SK-N-MC (cell line): ENCODE data around the gene MICOS13.

Source experiments
- DNase-seq: peaks from one replicate; pipeline ENCODE4 v3.0.0-alpha.2; 2011; ENCODE audit warnings: low read depth, low spot score
- H3K27ac ChIP-seq: fragments of 200-600 bp; sonication (generic); 2 replicates; pipeline ENCODE4 v1.5.1; 2016; ENCODE audit warnings: mixed run types
- H3K36me3 ChIP-seq: fragments of 200-600 bp; sonication (generic); 2 replicates; pipeline ENCODE4 v1.6.1; 2017; ENCODE audit warnings: antibody characterized with exemption, low read length, mixed read lengths; ENCODE audit not compliant: insufficient read depth
- H3K4me3 ChIP-seq: fragments of 200-600 bp; sonication (generic); 2 replicates; pipeline ENCODE4 v1.5.1; 2016
- H3K9ac ChIP-seq: fragments of 200-600 bp; sonication (generic); 2 replicates; pipeline ENCODE4 v1.8.0; 2017; ENCODE audit warnings: mixed run types, mixed read lengths; ENCODE audit not compliant: insufficient read length
- H3K9me3 ChIP-seq: fragments of 200-600 bp; sonication (generic); 2 replicates; pipeline ENCODE4 v1.6.1; 2017; ENCODE audit warnings: low read depth, mild to moderate bottlenecking, antibody characterized with exemption, low read length, moderate library complexity, mixed read lengths
- EZH2 ChIP-seq: fragments of 200-600 bp; sonication (generic); IDR thresholded peaks from one replicate; pipeline ENCODE4 v1.6.1; 2017; ENCODE audit warnings: antibody characterized with exemption
- FOXP2 ChIP-seq: optimal IDR thresholded peaks from 2 replicates; pipeline ENCODE3; 2011; ENCODE audit warnings: mild to moderate bottlenecking, moderate library complexity; ENCODE audit not compliant: insufficient read depth; ENCODE audit errors: extremely low read length, control extremely low read depth
- POLR2AphosphoS5 ChIP-seq: IDR thresholded peaks from 2 replicates; pipeline ENCODE4 v1.6.1; 2012; ENCODE audit warnings: mild to moderate bottlenecking, low read depth, low read length, borderline replicate concordance

The MICOS13 gene

DNA sequence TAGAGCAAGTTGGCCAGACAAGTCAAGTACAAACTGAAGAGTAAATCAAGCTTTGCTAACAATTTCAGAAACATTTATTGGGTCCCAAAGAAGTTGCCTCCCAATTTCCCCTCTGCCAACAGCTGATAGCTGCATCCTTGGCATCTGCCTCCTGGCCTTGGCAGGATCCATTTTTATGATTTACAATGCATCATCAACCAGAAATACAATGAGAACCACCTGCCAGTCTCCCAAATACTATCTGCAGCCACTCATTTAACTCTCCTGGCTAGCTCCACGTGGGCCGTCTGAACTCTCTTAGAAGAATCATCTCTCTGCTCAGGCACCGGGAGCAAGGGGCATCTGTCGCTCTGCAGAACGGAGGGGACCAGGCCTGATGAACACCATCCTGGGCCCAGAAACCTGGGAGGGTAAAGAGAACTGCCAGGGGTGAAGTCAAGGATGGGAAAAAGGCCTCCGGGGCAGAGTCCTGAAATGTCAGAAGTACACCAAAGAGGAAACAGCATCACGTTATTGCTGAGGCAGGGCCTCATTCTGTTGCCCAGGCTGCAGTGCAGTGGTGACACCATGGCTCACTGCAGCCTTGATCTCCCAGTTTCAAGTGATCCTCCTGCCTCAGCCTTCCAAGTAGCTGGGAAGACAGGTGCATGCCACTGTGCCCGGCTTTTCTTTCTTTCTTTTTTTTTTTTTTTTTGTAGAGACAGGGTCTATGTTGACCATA, 37.1 kb upstream of the MICOS13 start:
- H3K9me3 ChIP-seq: no peaks in the 10 kb centered on the region
- no peak for TF ChIP-seq POLR2AphosphoS5
- no peak for TF ChIP-seq EZH2
- TF ChIP-seq FOXP2: no peak
- peak overlapping the region; percentile 96; the same call in 1 of the 2 replicates for H3K4me3 ChIP-seq
- H3K36me3 ChIP-seq: peaks cover 48% of the 10 kb centered on the region
- peak overlapping the region; percentile 98 for H3K27ac ChIP-seq
- peak overlapping the region; percentile 100 for H3K9ac ChIP-seq
- no peak for DNase-seq

DNA sequence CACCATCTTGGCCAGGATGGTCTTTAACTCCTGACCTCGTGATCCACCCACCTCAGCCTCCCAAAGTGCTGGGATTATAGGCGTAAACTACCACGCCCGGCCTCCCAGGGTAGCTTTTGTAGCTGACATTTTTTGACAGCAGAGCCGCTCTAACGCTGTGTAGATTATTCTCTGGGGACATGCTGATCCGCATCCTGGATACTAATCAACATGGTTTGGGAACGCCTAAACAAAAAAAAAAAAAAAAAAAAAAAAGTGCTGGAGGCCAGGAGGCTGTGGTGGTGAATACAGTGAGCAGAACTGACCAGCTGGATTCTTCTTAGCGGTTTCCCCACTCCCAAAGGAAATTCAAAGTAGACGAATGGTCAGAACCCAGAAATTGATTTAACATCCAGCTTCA, 34.5 kb upstream of the MICOS13 start:
- Histone ChIP-seq H3K27ac (no peak overlapping the region), H3K9me3 (no peaks in the 10 kb centered on the region), H3K9ac (no peak overlapping the region), H3K36me3 (peaks cover 71% of the 10 kb centered on the region), H3K4me3 (no peak overlapping the region)
- no peak for TF ChIP-seq FOXP2
- DNase-seq: no peak

GRCh38 chr19:5713228-5713627, 32.9 kb upstream of the MICOS13 start:
- TF ChIP-seq POLR2AphosphoS5: no peak
- no peak for TF ChIP-seq FOXP2
- no peak for TF ChIP-seq EZH2
- H3K9ac ChIP-seq: no peak overlapping the region
- no peak for DNase-seq
- peaks cover 77% of the 10 kb centered on the region for H3K36me3 ChIP-seq
- H3K27ac ChIP-seq: no peak overlapping the region
- no peaks in the 10 kb centered on the region for H3K9me3 ChIP-seq
- H3K4me3 ChIP-seq: no peak overlapping the region

- no peak overlapping the region for H3K4me3 ChIP-seq
- DNase-seq: no peak
- no peaks in the 10 kb centered on the region for H3K9me3 ChIP-seq
- peaks cover 77% of the 10 kb centered on the region for H3K36me3 ChIP-seq
- TF ChIP-seq EZH2 (no peak), POLR2AphosphoS5 (no peak), FOXP2 (no peak)
- no peak overlapping the region for H3K9ac ChIP-seq
- no peak overlapping the region for H3K27ac ChIP-seq
Observed at GRCh38 chr19:5711713-5712161, 31.4 kb upstream of the MICOS13 start.

GRCh38 chr19:5711025-5711424, 30.7 kb upstream of the MICOS13 start:
- no peak for TF ChIP-seq EZH2
- TF ChIP-seq POLR2AphosphoS5: no peak
- TF ChIP-seq FOXP2: no peak
- peaks cover 77% of the 10 kb centered on the region for H3K36me3 ChIP-seq
- no peak for DNase-seq
- no peak overlapping the region for H3K4me3 ChIP-seq
- H3K27ac ChIP-seq: no peak overlapping the region
- no peaks in the 10 kb centered on the region for H3K9me3 ChIP-seq
- H3K9ac ChIP-seq: no peak overlapping the region

DNA sequence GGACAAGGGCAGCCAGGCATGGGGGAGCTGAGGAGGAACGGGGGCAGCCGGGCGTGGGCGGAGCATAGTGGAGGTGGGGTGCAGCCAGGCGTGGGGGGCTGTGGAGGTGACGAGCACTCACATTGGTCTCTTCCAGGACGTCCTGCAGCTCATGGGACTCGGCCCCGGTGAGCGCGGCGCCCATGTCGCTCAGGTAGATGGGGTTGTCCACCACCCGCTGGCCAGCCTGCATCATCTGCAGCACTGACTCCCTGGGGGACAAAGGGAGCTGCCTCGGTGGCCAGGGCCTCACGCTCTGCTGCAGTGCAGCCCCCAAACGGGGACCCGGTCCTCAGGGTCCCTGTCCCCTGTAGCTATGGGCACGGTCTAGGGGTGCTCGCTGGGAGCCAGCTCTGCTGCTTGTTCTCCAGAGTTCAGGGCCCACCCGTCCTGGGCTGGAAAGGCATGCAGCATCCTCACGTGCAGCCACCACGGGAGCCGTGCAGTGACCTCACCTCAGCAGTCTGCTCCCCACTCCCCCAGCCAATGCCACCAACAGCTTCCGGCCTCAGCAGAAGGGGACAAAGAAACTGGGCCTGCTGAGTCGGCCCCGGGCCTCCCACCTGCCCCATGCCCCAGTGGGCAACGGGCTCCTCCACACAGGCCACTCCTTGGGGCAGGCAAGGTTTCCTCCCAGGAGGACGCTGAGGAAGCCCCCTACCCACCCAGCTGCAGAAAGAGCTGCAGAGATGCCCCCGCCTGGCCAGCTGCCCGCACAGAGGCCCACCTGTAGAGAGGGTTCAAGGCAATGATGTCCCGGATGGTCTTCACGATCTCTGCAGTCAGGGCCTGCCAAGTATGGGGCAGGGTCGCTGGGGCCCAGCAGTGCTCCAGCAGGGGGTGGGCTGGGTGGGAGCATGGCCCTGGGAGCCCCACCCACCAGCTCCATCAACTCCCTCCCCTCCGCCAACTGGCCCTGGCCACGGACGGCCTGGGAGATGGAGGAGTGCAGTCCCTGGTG, 27.6 kb upstream of the MICOS13 start:
- Histone ChIP-seq H3K9me3 (no peaks in the 10 kb centered on the region), H3K36me3 (peaks cover 83% of the 10 kb centered on the region), H3K27ac (no peak overlapping the region), H3K9ac (no peak overlapping the region), H3K4me3 (no peak overlapping the region)
- TF ChIP-seq POLR2AphosphoS5 (no peak), EZH2 (no peak), FOXP2 (no peak)
- no peak for DNase-seq

GRCh38 chr19:5706876-5707573, 26.7 kb upstream of the MICOS13 start:
- Histone ChIP-seq H3K36me3 (peaks cover 75% of the 10 kb centered on the region), H3K9me3 (no peaks in the 10 kb centered on the region), H3K9ac (no peak overlapping the region), H3K27ac (no peak overlapping the region), H3K4me3 (no peak overlapping the region)
- no peak for TF ChIP-seq FOXP2
- no peak for TF ChIP-seq POLR2AphosphoS5
- no peak for TF ChIP-seq EZH2
- no peak for DNase-seq

GRCh38 chr19:5705552-5705951, 25.2 kb upstream of the MICOS13 start:
- DNase-seq: no peak
- H3K4me3 ChIP-seq: no peak overlapping the region
- no peak for TF ChIP-seq FOXP2
- no peak for TF ChIP-seq EZH2
- TF ChIP-seq POLR2AphosphoS5: no peak
- H3K9me3 ChIP-seq: no peaks in the 10 kb centered on the region
- no peak overlapping the region for H3K9ac ChIP-seq
- peaks cover 68% of the 10 kb centered on the region for H3K36me3 ChIP-seq
- H3K27ac ChIP-seq: no peak overlapping the region
